HCT116 (cell line): ENCODE results near the gene INHBA. TPM values are rescaled to one million over a fixed set of nuclear protein-coding genes. Genes with fewer than 3 reads are reported as not detected.

Source experiments
- ATAC-seq: fragments of 200-7000 bp; cut with Tn5 transposase; 2 replicates; pipeline ENCODE4 v1.9.1; 2020; ENCODE audit warnings: mild to moderate bottlenecking, moderate library complexity
- BruUV-seq: library from RNA; stranded (reverse); fragments of 400-500 nt; replicated peaks from 2 replicates; lab custom pipeline; 2021; lab: Mats Ljungman, UMichigan
- CTCF ChIA-PET: fragments of 300-600 bp; sonication (Branson Sonifier 250); formaldehyde crosslinking; loops from one replicate; lab custom pipeline; 2021; ENCODE audit warnings: antibody characterized with exemption; lab: Charles Lee
- POLR2A ChIA-PET: fragments of 300-600, 350-600 bp; sonication (Branson Sonifier 250); formaldehyde crosslinking; loops from one replicate; lab custom pipeline; 2021; ENCODE audit warnings: antibody characterized with exemption; lab: Charles Lee
- RAD21 ChIA-PET, 2 experiments: fragments of 300-600 bp; sonication (Branson Sonifier 250); formaldehyde crosslinking; loops; one replicate each; lab custom pipeline; 2023; ENCODE audit warnings: low total read pairs in 2 of 2; ENCODE audit not compliant: uncharacterized antibody in 2 of 2, unreplicated experiment in 2 of 2, low non-redundant PET in 1 of 2; lab: Charles Lee
- DNase-seq: peaks from one replicate; pipeline ENCODE4 v3.0.0-alpha.2; 2010; ENCODE audit warnings: low read depth, low spot score
- H2AFZ ChIP-seq: fragments of 200-600 bp; shearing (Covaris generic), sonication (generic); 2 replicates; pipeline ENCODE4 v1.6.1; 2017; ENCODE audit warnings: low read depth, mixed run types, mixed read lengths, antibody characterized with exemption, low read length; ENCODE audit not compliant: poor library complexity, severe bottlenecking
- H3K27ac ChIP-seq: 2 replicates; pipeline ENCODE4 v1.5.1; 2012; ENCODE audit warnings: low read depth, low read length
- H3K27me3 ChIP-seq: fragments of 200-600 bp; sonication (generic); 2 replicates; pipeline ENCODE4 v1.6.1; 2016; ENCODE audit warnings: mixed run types, low read length, mixed read lengths; ENCODE audit not compliant: insufficient read depth
- H3K36me3 ChIP-seq, 2 experiments: fragments of 200-500 bp in 1 of 2; fragments of 200-600 bp in 1 of 2; sonication (Bioruptor generic) in 1 of 2; sonication (generic) in 1 of 2; 2 replicates each; pipeline versions ENCODE4 v1.5.1 to v1.6.1; 2014 to 2016; ENCODE audit warnings: low read length in 2 of 2, inconsistent platforms in 1 of 2, mixed read lengths in 1 of 2, mixed run types in 1 of 2; ENCODE audit not compliant: insufficient read depth in 2 of 2, control insufficient read depth in 1 of 2
- H3K4me1 ChIP-seq, 2 experiments: fragments of 200-600 bp in 1 of 2; sonication (generic) in 1 of 2; 2 replicates each; pipeline versions ENCODE4 v1.5.1 to v1.6.1; 2012 to 2017; ENCODE audit warnings: low read length in 2 of 2, inconsistent platforms in 1 of 2, mild to moderate bottlenecking in 1 of 2, mixed read lengths in 1 of 2, mixed run types in 1 of 2, moderate library complexity in 1 of 2; ENCODE audit not compliant: insufficient read depth in 2 of 2, control insufficient read depth in 1 of 2
- H3K4me2 ChIP-seq: fragments of 200-600 bp; sonication (generic); 2 replicates; pipeline ENCODE4 v1.6.1; 2017; ENCODE audit warnings: mixed run types, low read length, mixed read lengths
- H3K4me3 ChIP-seq, 2 experiments: fragments of 200-600 bp in 1 of 2; sonication (generic) in 1 of 2; replicated peaks in 1 of 2; 2 replicates each; pipeline ENCODE4 v1.5.1; 2011 to 2016; ENCODE audit warnings: low read length in 2 of 2, control low read depth in 1 of 2, low read depth in 1 of 2, mild to moderate bottlenecking in 1 of 2, mixed read lengths in 1 of 2, mixed run types in 1 of 2
- H3K79me2 ChIP-seq: fragments of 200-600 bp; sonication (generic); 2 replicates; pipeline ENCODE4 v1.6.1; 2017; ENCODE audit warnings: mild to moderate bottlenecking, mixed run types, low read length, moderate library complexity, mixed read lengths; ENCODE audit not compliant: insufficient read depth
- H3K9ac ChIP-seq: fragments of 200-600 bp; sonication (generic); 2 replicates; pipeline ENCODE4 v1.6.1; 2016; ENCODE audit warnings: low read length, mixed read lengths
- H3K9me2 ChIP-seq: fragments of 200-600 bp; sonication (generic), shearing (Covaris generic); 2 replicates; pipeline ENCODE4 v1.6.1; 2017; ENCODE audit warnings: mixed run types, mild to moderate bottlenecking, moderate library complexity; ENCODE audit not compliant: insufficient read depth
- H3K9me3 ChIP-seq, 2 experiments: fragments of 200-500 bp in 1 of 2; fragments of 200-600 bp in 1 of 2; sonication (Bioruptor generic) in 1 of 2; sonication (generic) in 1 of 2; 2 replicates each; pipeline ENCODE4 v1.6.1; 2014 to 2017; ENCODE audit warnings: low read length in 2 of 2, mixed read lengths in 2 of 2, inconsistent platforms in 1 of 2, low read depth in 1 of 2, mild to moderate bottlenecking in 1 of 2, mixed run types in 1 of 2, moderate library complexity in 1 of 2; ENCODE audit not compliant: control insufficient read depth in 1 of 2, insufficient read depth in 1 of 2
- H4K20me1 ChIP-seq: fragments of 200-600 bp; sonication (generic), shearing (Covaris generic); 2 replicates; pipeline ENCODE4 v1.6.1; 2017; ENCODE audit warnings: mixed run types, mild to moderate bottlenecking, moderate library complexity; ENCODE audit not compliant: insufficient read depth
- CBX3 ChIP-seq: IDR thresholded peaks from 2 replicates; pipeline ENCODE4 v1.6.1; 2012; ENCODE audit warnings: low read depth
- CEBPB ChIP-seq: IDR thresholded peaks from 2 replicates; pipeline ENCODE4 v1.6.1; 2012; ENCODE audit warnings: low read depth
- CTCF ChIP-seq, 3 experiments: fragments of 200-600 bp in 1 of 3; sonication (generic) in 1 of 3; IDR thresholded peaks in 2 of 3; conservative IDR thresholded peaks in 1 of 3; 2 replicates each; pipeline ENCODE4 v1.5.1; 2012 to 2017; ENCODE audit warnings: low read depth in 2 of 3, low read length in 2 of 3, antibody characterized with exemption in 1 of 3, borderline replicate concordance in 1 of 3, control low read depth in 1 of 3, mild to moderate bottlenecking in 1 of 3, mixed read lengths in 1 of 3, mixed run types in 1 of 3, moderate library complexity in 1 of 3; ENCODE audit not compliant: insufficient read depth in 1 of 3
- EGR1 ChIP-seq: IDR thresholded peaks from 2 replicates; pipeline ENCODE4 v1.6.1; 2012; ENCODE audit warnings: low read depth
- EZH2phosphoT487 ChIP-seq: fragments of 200-600 bp; IDR thresholded peaks from 2 replicates; pipeline ENCODE4 v1.6.1; 2018; ENCODE audit warnings: antibody characterized with exemption, borderline replicate concordance
- SIN3A ChIP-seq: IDR thresholded peaks from 2 replicates; pipeline ENCODE4 v1.6.1; 2012; ENCODE audit warnings: low read depth
- SRF ChIP-seq: IDR thresholded peaks from 2 replicates; pipeline ENCODE4 v1.6.1; 2012; ENCODE audit warnings: low read depth
- ZFX ChIP-seq: fragments of 450-650 bp; IDR thresholded peaks from 2 replicates; pipeline ENCODE4 v1.6.1; 2017
- intact Hi-C: fragments of 100-400 bp; cut with micrococcal nuclease; formaldehyde crosslinking; loops from 2 replicates; pipeline ENCODE4 v1.10.0; 2022
- total RNA-seq: library from RNA; stranded (reverse); gene quantifications from one replicate; pipeline ENCODE4 v1.2.1, GENCODE V29; 2021; ENCODE audit not compliant: unreplicated experiment
- TF ChIP-seq, protein P1 (sequence below): IDR thresholded peaks from 2 replicates; pipeline ENCODE4 v1.6.1; 2011; ENCODE audit warnings: mild to moderate bottlenecking, low read length, moderate library complexity; ENCODE audit not compliant: insufficient replicate concordance; ENCODE audit errors: extremely low read depth
- TF ChIP-seq, protein P2 (sequence below): IDR thresholded peaks from 2 replicates; pipeline ENCODE4 v1.6.1; 2012

INHBA gene
- total RNA-seq, 1 experiment from 2014 or later, result 0.10 TPM

- no peaks in the 10 kb centered on the region for H4K20me1 ChIP-seq
- no peaks in the 10 kb centered on the region for H3K36me3 ChIP-seq
- H3K27ac ChIP-seq, result no peak overlapping the region
- RAD21 ChIA-PET, result no interaction called here
- H3K79me2 ChIP-seq, result no peaks in the 10 kb centered on the region
- BruUV-seq, result no TSS peak
- H3K9me2 ChIP-seq, result no peaks in the 10 kb centered on the region
- H3K4me3 ChIP-seq, result no peak overlapping the region
- POLR2A ChIA-PET, result no interaction called here
- ATAC-seq (no peak), DNase-seq (no peak)
- H3K4me2 ChIP-seq, result no peak overlapping the region
- no peak for TF ChIP-seq CBX3
- TF ChIP-seq, protein P1, sequence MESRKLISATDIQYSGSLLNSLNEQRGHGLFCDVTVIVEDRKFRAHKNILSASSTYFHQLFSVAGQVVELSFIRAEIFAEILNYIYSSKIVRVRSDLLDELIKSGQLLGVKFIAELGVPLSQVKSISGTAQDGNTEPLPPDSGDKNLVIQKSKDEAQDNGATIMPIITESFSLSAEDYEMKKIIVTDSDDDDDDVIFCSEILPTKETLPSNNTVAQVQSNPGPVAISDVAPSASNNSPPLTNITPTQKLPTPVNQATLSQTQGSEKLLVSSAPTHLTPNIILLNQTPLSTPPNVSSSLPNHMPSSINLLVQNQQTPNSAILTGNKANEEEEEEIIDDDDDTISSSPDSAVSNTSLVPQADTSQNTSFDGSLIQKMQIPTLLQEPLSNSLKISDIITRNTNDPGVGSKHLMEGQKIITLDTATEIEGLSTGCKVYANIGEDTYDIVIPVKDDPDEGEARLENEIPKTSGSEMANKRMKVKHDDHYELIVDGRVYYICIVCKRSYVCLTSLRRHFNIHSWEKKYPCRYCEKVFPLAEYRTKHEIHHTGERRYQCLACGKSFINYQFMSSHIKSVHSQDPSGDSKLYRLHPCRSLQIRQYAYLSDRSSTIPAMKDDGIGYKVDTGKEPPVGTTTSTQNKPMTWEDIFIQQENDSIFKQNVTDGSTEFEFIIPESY, result no peak
- no peak for TF ChIP-seq EZH2phosphoT487
- no peak for TF ChIP-seq CTCF (IDR thresholded peaks at IDR 0.05 in 2 of 3, conservative IDR thresholded peaks at IDR 0.05 in 1 of 3; ENCODE audit: borderline replicate concordance in 1 of 3, insufficient read depth in 1 of 3, low read depth in 2 of 3, low read length in 2 of 3)
- no peak for TF ChIP-seq ZFX
- no peak for TF ChIP-seq SIN3A
- no peak for TF ChIP-seq CEBPB
- TF ChIP-seq, protein P2, sequence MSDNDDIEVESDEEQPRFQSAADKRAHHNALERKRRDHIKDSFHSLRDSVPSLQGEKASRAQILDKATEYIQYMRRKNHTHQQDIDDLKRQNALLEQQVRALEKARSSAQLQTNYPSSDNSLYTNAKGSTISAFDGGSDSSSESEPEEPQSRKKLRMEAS, result no peak
- TF ChIP-seq SRF, result no peak
- no peak for TF ChIP-seq EGR1
- H3K9me3 ChIP-seq, result no peaks in the 10 kb centered on the region
- intact Hi-C loops, result no loop called here
- H2AFZ ChIP-seq, result no peak overlapping the region
- no peaks in the 10 kb centered on the region for H3K27me3 ChIP-seq
- H3K4me1 ChIP-seq, result no peaks in the 10 kb centered on the region
- CTCF ChIA-PET, result no interaction called here
- H3K9ac ChIP-seq, result no peak overlapping the region
These were observed 13.8 kb upstream of the INHBA start for GRCh38 chr7:41716691-41717090.
